ENCODE data around the gene TIMP2. TPM values are rescaled to one million over a fixed set of nuclear protein-coding genes. Genes with fewer than 3 reads are reported as not detected.

Gene TIMP2
- total and polyA plus RNA-seq, 2 of the 8 experiments (the other 6 are each of a cell fraction or from before 2014, with no cell fraction given), result 18.2 to 43.3 TPM

DNA sequence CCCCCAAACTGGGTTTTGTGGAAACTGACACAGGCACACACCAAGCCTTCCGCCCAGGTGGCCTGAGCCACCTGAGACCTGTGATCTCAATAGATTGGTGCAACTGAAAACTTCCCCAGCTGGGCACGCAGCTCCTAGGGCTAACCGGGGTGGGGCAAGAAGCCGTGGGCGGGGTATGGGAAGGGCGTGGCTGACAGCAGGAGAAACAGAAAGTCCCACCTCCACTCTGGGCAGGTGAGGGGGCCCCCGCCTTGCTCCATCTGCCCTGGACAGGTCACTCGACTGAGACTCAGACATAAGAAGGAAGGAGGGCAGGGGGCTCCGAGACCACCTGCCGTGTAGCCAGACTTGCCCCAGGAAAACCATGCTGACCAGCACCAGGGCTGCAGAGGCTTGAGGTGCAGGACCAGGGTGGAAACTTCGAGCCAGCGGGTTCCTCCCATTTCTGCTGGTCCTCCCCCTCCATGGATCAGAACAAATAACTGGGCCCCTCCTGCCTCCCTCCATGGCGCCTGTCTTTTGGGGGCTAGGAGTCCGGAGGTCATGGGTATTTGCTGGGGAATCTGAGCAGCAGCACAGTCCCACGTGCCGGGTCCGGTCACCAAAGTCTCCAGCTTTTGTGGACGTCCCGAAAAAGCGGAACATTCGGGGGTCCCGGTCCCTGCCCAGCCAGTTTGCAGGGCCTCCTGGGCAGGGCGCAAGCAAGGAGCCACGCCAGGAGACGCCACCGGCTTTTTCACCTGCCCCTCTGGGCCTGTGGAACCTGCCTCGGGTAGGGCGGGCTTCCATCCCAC, 1.3 kb downstream of the TIMP2 start (continued):
- TF ChIP-seq SIN3A (conservative IDR thresholded peaks at IDR 0.05 in 1 of 2, IDR thresholded peaks at IDR 0.05 in 1 of 2; ENCODE audit: low read depth in 1 of 2, low read length in 2 of 2), result peak in 1 of 2 experiments; percentile 33; a peak in 1 of 4 replicates

Data from H1 (cell line).